Glutamatergic neuron (in vitro differentiated cells): ENCODE results near the gene PCDHGC5. TPM values are rescaled to one million over a fixed set of nuclear protein-coding genes. Genes with fewer than 3 reads are reported as not detected.
A peak's percentile ranks its signal among the peaks of the same experiment; 100 is the strongest.

ENCODE experiments used
- DNase-seq: peaks from one replicate; pipeline ENCODE4 v3.0.0; 2022
- H3K27ac Mint-ChIP-seq: one replicate; pipeline ENCODE4 v1.8.0; 2020; ENCODE audit warnings: mild to moderate bottlenecking, mixed read lengths, inconsistent platforms; ENCODE audit not compliant: unreplicated experiment
- H3K27me3 Mint-ChIP-seq: one replicate; pipeline ENCODE4 v1.8.0; 2020; ENCODE audit warnings: mild to moderate bottlenecking, moderate library complexity, mixed read lengths, inconsistent platforms; ENCODE audit not compliant: unreplicated experiment
- H3K36me3 Mint-ChIP-seq: one replicate; pipeline ENCODE4 v1.8.0; 2020; ENCODE audit warnings: mild to moderate bottlenecking, mixed read lengths, inconsistent platforms; ENCODE audit not compliant: unreplicated experiment
- H3K4me1 Mint-ChIP-seq: one replicate; pipeline ENCODE4 v1.8.0; 2020; ENCODE audit warnings: mild to moderate bottlenecking, low read depth, mixed read lengths, inconsistent platforms; ENCODE audit not compliant: unreplicated experiment
- H3K4me3 Mint-ChIP-seq: one replicate; pipeline ENCODE4 v1.8.0; 2020; ENCODE audit warnings: mild to moderate bottlenecking, mixed read lengths, inconsistent platforms; ENCODE audit not compliant: unreplicated experiment
- H3K9me3 Mint-ChIP-seq: one replicate; pipeline ENCODE4 v1.8.0; 2020; ENCODE audit warnings: mild to moderate bottlenecking, moderate library complexity, mixed read lengths, inconsistent platforms; ENCODE audit not compliant: unreplicated experiment
- CTCF ChIP-seq: fragments of 200-600 bp; sonication (generic); IDR thresholded peaks from one replicate; pipeline ENCODE4 v1.5.0; 2021; ENCODE audit not compliant: partially characterized antibody, unreplicated experiment
- total RNA-seq: library from RNA; stranded (reverse); fragmentation: NEBNext Ultra II Directional; extraction: Animal tissue kit (Norgen Biotek cat#: 25700); gene quantifications from one replicate; pipeline ENCODE4 v1.2.1, GENCODE V29; 2021; ENCODE audit not compliant: unreplicated experiment

PCDHGC5 gene
- total RNA-seq, 1 donor from 2014 or later = 4.0 TPM

DNA sequence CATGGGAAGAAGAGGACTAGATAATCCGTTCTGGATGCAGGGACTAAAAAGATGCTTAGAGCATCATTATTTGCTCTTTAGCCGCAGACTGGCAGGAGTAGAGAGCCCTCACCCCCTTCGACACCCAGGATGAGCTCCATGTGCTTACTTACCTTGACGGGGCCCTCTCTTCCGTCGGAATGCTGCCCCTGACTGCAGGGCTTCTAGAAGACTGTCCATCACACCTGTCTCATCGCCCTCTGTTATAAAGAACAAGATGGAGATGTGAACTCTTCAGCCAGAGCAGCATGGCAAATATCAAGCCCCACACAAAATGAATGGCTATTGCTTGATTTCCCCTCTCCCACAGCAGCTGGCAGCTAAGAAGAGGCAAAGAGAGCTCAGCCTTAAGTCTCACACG, 35.1 kb downstream of the PCDHGC5 start:
- H3K9me3 Mint-ChIP-seq = peaks cover 8% of the 10 kb centered on the region
- H3K27ac Mint-ChIP-seq = peak overlapping the region; percentile 80
- H3K36me3 Mint-ChIP-seq = no peaks in the 10 kb centered on the region
- H3K27me3 Mint-ChIP-seq = no peaks in the 10 kb centered on the region
- no peak for DNase-seq
- peaks cover 31% of the 10 kb centered on the region for H3K4me1 Mint-ChIP-seq
- no peak for TF ChIP-seq CTCF
- H3K4me3 Mint-ChIP-seq = peak overlapping the region; percentile 69

- TF ChIP-seq CTCF = peak; percentile 98
- peak overlapping the region; percentile 69 for H3K4me3 Mint-ChIP-seq
- peaks cover 31% of the 10 kb centered on the region for H3K4me1 Mint-ChIP-seq
- DNase-seq = peak; percentile 85
- no peaks in the 10 kb centered on the region for H3K36me3 Mint-ChIP-seq
- no peaks in the 10 kb centered on the region for H3K27me3 Mint-ChIP-seq
- H3K27ac Mint-ChIP-seq = peak overlapping the region; percentile 80
- H3K9me3 Mint-ChIP-seq = peaks cover 8% of the 10 kb centered on the region
Observed at GRCh38 chr5:141524604-141525597, 36.0 kb downstream of the PCDHGC5 start.

DNA sequence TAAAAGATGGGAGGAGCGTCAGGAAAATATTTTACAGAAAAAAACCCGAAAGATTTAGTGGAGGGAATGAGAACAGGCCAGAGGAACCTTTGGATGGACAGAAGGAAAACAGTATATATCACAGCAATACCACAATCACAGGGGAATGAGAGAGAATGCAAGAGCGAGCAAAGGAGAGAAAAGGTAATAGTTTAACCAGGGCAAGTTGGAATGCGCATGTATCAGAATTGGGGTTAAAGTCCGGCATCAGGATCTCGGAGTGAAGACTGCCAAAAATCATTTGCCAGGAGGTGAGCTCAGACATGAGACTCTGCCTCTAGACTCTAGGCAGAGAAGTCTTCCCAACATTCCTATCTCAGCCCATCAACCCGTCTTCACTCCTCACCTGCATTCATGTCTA, 36.8 kb downstream of the PCDHGC5 start:
- H3K4me1 Mint-ChIP-seq = peaks cover 30% of the 10 kb centered on the region
- no peak overlapping the region for H3K4me3 Mint-ChIP-seq
- H3K9me3 Mint-ChIP-seq = peaks cover 6% of the 10 kb centered on the region
- no peaks in the 10 kb centered on the region for H3K36me3 Mint-ChIP-seq
- H3K27me3 Mint-ChIP-seq = no peaks in the 10 kb centered on the region
- peak overlapping the region; percentile 65 for H3K27ac Mint-ChIP-seq
- no peak for TF ChIP-seq CTCF
- DNase-seq = no peak

DNA sequence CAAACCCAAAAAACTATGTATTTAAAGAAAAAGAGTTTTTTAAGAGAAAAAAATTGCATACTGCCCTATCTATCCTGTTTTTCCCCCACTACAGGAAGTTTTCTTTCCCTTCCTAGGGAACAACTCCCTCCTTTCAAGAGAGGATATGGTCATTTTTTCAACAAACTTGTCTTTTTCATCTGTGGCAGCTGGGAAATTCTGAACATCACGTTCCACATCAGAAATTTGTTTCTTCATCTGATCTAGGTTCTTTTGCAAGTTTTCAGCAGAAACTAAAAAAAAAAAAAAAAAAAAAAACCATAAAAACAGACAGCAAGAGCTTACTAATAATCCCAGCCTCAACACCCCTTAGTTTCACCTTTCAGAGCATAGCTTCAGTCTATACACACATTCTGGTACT, 38.5 kb downstream of the PCDHGC5 start:
- H3K9me3 Mint-ChIP-seq = peaks cover 5% of the 10 kb centered on the region
- no peak overlapping the region for H3K4me3 Mint-ChIP-seq
- no peak for TF ChIP-seq CTCF
- H3K27ac Mint-ChIP-seq = no peak overlapping the region
- DNase-seq = no peak
- H3K36me3 Mint-ChIP-seq = no peaks in the 10 kb centered on the region
- no peaks in the 10 kb centered on the region for H3K27me3 Mint-ChIP-seq
- H3K4me1 Mint-ChIP-seq = peaks cover 20% of the 10 kb centered on the region
